ENCODE data around the gene CDHR2.

DNA sequence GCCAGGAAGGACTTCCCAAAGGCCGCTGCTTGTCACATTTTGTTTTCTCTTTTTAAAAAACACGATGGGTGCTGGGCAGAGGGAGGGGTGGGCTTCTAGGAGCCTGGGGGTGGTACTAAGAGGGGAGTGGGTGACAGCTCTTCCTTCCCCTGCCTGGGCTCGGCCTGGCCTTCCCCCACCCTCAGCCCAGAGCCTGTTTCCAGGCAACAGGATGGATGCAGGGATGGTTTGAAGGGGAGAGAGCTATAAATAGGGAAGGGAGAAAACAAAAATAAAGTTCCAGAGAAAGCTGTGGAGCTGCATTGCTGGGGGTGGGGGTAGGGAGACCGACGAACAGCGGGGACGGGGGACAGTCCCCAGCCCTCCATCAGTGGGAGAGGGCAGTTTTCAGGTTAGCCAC, 67.4 kb downstream of the CDHR2 start:
- TF ChIP-seq POLR2A (IDR thresholded peaks at IDR 0.05) = no peak
- TF ChIP-seq, protein P1, sequence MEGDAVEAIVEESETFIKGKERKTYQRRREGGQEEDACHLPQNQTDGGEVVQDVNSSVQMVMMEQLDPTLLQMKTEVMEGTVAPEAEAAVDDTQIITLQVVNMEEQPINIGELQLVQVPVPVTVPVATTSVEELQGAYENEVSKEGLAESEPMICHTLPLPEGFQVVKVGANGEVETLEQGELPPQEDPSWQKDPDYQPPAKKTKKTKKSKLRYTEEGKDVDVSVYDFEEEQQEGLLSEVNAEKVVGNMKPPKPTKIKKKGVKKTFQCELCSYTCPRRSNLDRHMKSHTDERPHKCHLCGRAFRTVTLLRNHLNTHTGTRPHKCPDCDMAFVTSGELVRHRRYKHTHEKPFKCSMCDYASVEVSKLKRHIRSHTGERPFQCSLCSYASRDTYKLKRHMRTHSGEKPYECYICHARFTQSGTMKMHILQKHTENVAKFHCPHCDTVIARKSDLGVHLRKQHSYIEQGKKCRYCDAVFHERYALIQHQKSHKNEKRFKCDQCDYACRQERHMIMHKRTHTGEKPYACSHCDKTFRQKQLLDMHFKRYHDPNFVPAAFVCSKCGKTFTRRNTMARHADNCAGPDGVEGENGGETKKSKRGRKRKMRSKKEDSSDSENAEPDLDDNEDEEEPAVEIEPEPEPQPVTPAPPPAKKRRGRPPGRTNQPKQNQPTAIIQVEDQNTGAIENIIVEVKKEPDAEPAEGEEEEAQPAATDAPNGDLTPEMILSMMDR (IDR thresholded peaks at IDR 0.05) = no peak

All from testis (tissue), 2 donors.